Endothelial cell of umbilical vein (primary cell): ENCODE results near the gene TMEM234. TPM values are rescaled to one million over a fixed set of nuclear protein-coding genes. Genes with fewer than 3 reads are reported as not detected.

Source experiments
- BruUV-seq: library from RNA; stranded (reverse); fragments of 400-500 nt; replicated peaks from 2 replicates; lab custom pipeline; 2021; lab: Mats Ljungman, UMichigan
- CTCF ChIA-PET: fragments of 300-600, 350-600 bp; sonication (Branson Sonifier 250); formaldehyde crosslinking; loops from one replicate; lab custom pipeline; 2021; ENCODE audit warnings: antibody characterized with exemption, inconsistent platforms; lab: Charles Lee
- POLR2A ChIA-PET: fragments of 300-600, 350-600 bp; sonication (Branson Sonifier 250); formaldehyde crosslinking; loops from one replicate; lab custom pipeline; 2021; ENCODE audit warnings: antibody characterized with exemption, inconsistent platforms; lab: Charles Lee
- DNase-seq: peaks from one replicate; pipeline ENCODE4 v3.0.0-alpha.2; 2011; ENCODE audit warnings: low read depth, low spot score
- FAIRE-seq: peaks from 2 replicates; lab custom pipeline; 2011; peaks lifted over from hg19 to GRCh38; lab: Jason Lieb, UNC
- H2AFZ ChIP-seq: 2 replicates; pipeline ENCODE4 v1.6.0; 2012; ENCODE audit warnings: low read depth, low read length, control low read depth, inconsistent platforms
- H3K27ac ChIP-seq: 2 replicates; pipeline ENCODE4 v1.5.1; 2011; ENCODE audit warnings: low read depth, mild to moderate bottlenecking, control low read depth, low read length, moderate library complexity; ENCODE audit not compliant: insufficient read depth
- H3K27me3 ChIP-seq, 2 experiments: 2 replicates each; pipeline versions ENCODE4 v1.6.0 to v1.6.1; 2011; ENCODE audit warnings: low read length in 2 of 2, mixed read lengths in 1 of 2; ENCODE audit not compliant: control insufficient read depth in 2 of 2, insufficient read depth in 2 of 2
- H3K36me3 ChIP-seq, 2 experiments: 2 replicates in 1 of 2; 3 replicates in 1 of 2; pipeline ENCODE4 v1.5.1; 2011; ENCODE audit warnings: low read length in 2 of 2, mild to moderate bottlenecking in 1 of 2, moderate library complexity in 1 of 2; ENCODE audit not compliant: control insufficient read depth in 2 of 2, insufficient read depth in 2 of 2; ENCODE audit errors: extremely low read depth in 1 of 2
- H3K4me1 ChIP-seq: 3 replicates; pipeline ENCODE4 v1.5.1; 2011; ENCODE audit warnings: mild to moderate bottlenecking, low read length; ENCODE audit not compliant: control insufficient read depth, insufficient read depth; ENCODE audit errors: extremely low read depth
- H3K4me2 ChIP-seq: 2 replicates; pipeline ENCODE4 v1.6.1; 2011; ENCODE audit warnings: low read length, control low read depth, mixed read lengths; ENCODE audit not compliant: insufficient read depth
- H3K4me3 ChIP-seq, 3 experiments: fragments of 200-600 bp in 1 of 3; sonication (generic), shearing (Covaris generic) in 1 of 3; replicated peaks in 1 of 3; 2 replicates each; pipeline ENCODE4 v1.5.1; 2011 to 2016; ENCODE audit warnings: control low read depth in 3 of 3, low read length in 3 of 3, mild to moderate bottlenecking in 2 of 3, inconsistent platforms in 1 of 3, low read depth in 1 of 3, moderate library complexity in 1 of 3; ENCODE audit not compliant: insufficient read depth in 1 of 3
- H3K79me2 ChIP-seq: 2 replicates; pipeline ENCODE4 v1.6.0; 2012; ENCODE audit warnings: low read length, inconsistent platforms; ENCODE audit not compliant: control insufficient read depth, insufficient read depth
- H3K9ac ChIP-seq: replicated peaks from 2 replicates; pipeline ENCODE3; 2011; ENCODE audit warnings: low read length, control low read depth; ENCODE audit not compliant: insufficient read depth; ENCODE audit errors: extremely low read depth
- H3K9me1 ChIP-seq: replicated peaks from 3 replicates; pipeline ENCODE4 v1.6.0; 2011; ENCODE audit warnings: mild to moderate bottlenecking, low read length; ENCODE audit not compliant: control insufficient read depth, insufficient read depth; ENCODE audit errors: extremely low read depth
- H3K9me3 ChIP-seq: replicated peaks from 2 replicates; pipeline ENCODE4 v1.5.1; 2012; ENCODE audit warnings: low read length, inconsistent platforms; ENCODE audit not compliant: control insufficient read depth, insufficient read depth
- H4K20me1 ChIP-seq: replicated peaks from 2 replicates; pipeline ENCODE3; 2011; ENCODE audit warnings: mild to moderate bottlenecking, low read length; ENCODE audit not compliant: control insufficient read depth, insufficient read depth; ENCODE audit errors: extremely low read depth
- CTCF ChIP-seq, 2 donors: IDR thresholded peaks; 1 replicate in 1 of 2; 2 replicates in 1 of 2; pipeline ENCODE4 v1.5.1; 2011; ENCODE audit warnings: low read length in 2 of 2, mild to moderate bottlenecking in 2 of 2, moderate library complexity in 2 of 2, control low read depth in 1 of 2, inconsistent platforms in 1 of 2, low read depth in 1 of 2; ENCODE audit not compliant: insufficient read depth in 1 of 2; ENCODE audit errors: extremely low read depth in 1 of 2
- EZH2 ChIP-seq: IDR thresholded peaks from 2 replicates; pipeline ENCODE4 v1.6.1; 2012; ENCODE audit warnings: borderline replicate concordance, low read depth, mild to moderate bottlenecking, moderate library complexity, low read length, inconsistent platforms; ENCODE audit not compliant: severe bottlenecking
- FOS ChIP-seq: IDR thresholded peaks from 2 replicates; pipeline ENCODE4 v1.6.1; 2011; ENCODE audit warnings: mild to moderate bottlenecking, low read length, moderate library complexity, borderline replicate concordance; ENCODE audit not compliant: insufficient read depth
- GATA2 ChIP-seq: IDR thresholded peaks from 2 replicates; pipeline ENCODE4 v1.7.0; 2011; ENCODE audit warnings: low read depth, mild to moderate bottlenecking, moderate library complexity, mixed read lengths, low read length; ENCODE audit not compliant: insufficient read length, insufficient read depth
- JUN ChIP-seq: IDR thresholded peaks from 2 replicates; pipeline ENCODE4 v1.6.1; 2011; ENCODE audit warnings: borderline replicate concordance, low read depth; ENCODE audit not compliant: insufficient read length, insufficient read depth
- MAX ChIP-seq: IDR thresholded peaks from 2 replicates; pipeline ENCODE4 v1.6.1; 2011; ENCODE audit not compliant: insufficient read depth, insufficient read length
- MYC ChIP-seq: IDR thresholded peaks from one replicate; pipeline ENCODE4 v1.6.1; 2011; ENCODE audit warnings: mild to moderate bottlenecking, low read depth, low read length
- POLR2A ChIP-seq: IDR thresholded peaks from 2 replicates; pipeline ENCODE4 v1.6.1; 2012; ENCODE audit warnings: low read depth, mild to moderate bottlenecking, control low read depth, low read length
- POLR2AphosphoS5 ChIP-seq: IDR thresholded peaks from 2 replicates; pipeline ENCODE4 v1.6.1; 2012; ENCODE audit warnings: low read depth, mild to moderate bottlenecking, control low read depth, low read length, moderate library complexity; ENCODE audit not compliant: insufficient read depth
- dilution Hi-C: fragments of 300-500 bp; cut with MboI; formaldehyde crosslinking; loops from one replicate; pipeline ENCODE4 v1.15.0; 2019; ENCODE audit warnings: low sequenced_read_pairs; ENCODE audit not compliant: extremely low pct_ligation_motif_present
- intact Hi-C: fragments of 100-400 bp; cut with micrococcal nuclease; formaldehyde crosslinking; loops from one replicate; pipeline ENCODE4 v1.10.0; 2022
- polyA plus RNA-seq, 4 experiments: library from polyadenylated mRNA; depleted of rRNA in 3 of 4; stranded (reverse) in 3 of 4; unstranded in 1 of 4; fragments of >200 nt; gene quantifications; 2 replicates each; pipeline versions ENCODE4 v1.2.1 to v1.2.3, GENCODE V29; 2011 to 2012; ENCODE audit warnings: missing spikeins in 1 of 4
- total RNA-seq: library from RNA; stranded (reverse); gene quantifications from 2 replicates; pipeline ENCODE4 v1.2.3, GENCODE V29; 2021

TMEM234 gene
- total and polyA plus RNA-seq, 2 donors (not counting 3 experiments of a cell fraction or from before 2014, with no cell fraction given) = 20.7 to 21.3 TPM

- H3K9me3 ChIP-seq = no peaks in the 10 kb centered on the region
- H4K20me1 ChIP-seq = no peaks in the 10 kb centered on the region
- peak overlapping the region; percentile 34 for H2AFZ ChIP-seq
- peak overlapping the region; percentile 53 to 90 (median 89) for H3K4me3 ChIP-seq
- BruUV-seq = TSS peak; percentile 36
- H3K9ac ChIP-seq = peak overlapping the region; percentile 95
- H3K9me1 ChIP-seq = no peaks in the 10 kb centered on the region
- H3K79me2 ChIP-seq = peaks cover 45% of the 10 kb centered on the region
- FAIRE-seq = peak; percentile 71
- H3K27me3 ChIP-seq = no peaks in the 10 kb centered on the region
- ChIA-PET CTCF (interaction anchor here (1.1 to 2.3 kb wide), 3 partner anchors 36 to 105 kb away, joined by 4 to 13 read pairs (median 6); partner anchors contain the start of gene KPNA6), POLR2A (interaction anchor here (0.6 to 2.5 kb wide), 4 partner anchors 14 to 72 kb away, joined by 3 to 9 read pairs (median 4); partner anchors contain the start of genes CCDC28B and KPNA6)
- H3K36me3 ChIP-seq = peaks cover 10 to 12% of the 10 kb centered on the region in 2 experiments
- TF ChIP-seq EZH2 = no peak
- TF ChIP-seq POLR2A = no peak
- TF ChIP-seq MYC = no peak
- TF ChIP-seq JUN = no peak
- no peak for TF ChIP-seq CTCF (IDR thresholded peaks at IDR 0.05; ENCODE audit: extremely low read depth in 1 of 2, insufficient read depth in 1 of 2, low read depth in 1 of 2, low read length in 2 of 2)
- TF ChIP-seq MAX = no peak
- no peak for TF ChIP-seq POLR2AphosphoS5
- TF ChIP-seq FOS = no peak
- TF ChIP-seq GATA2 = no peak
- intact Hi-C loops = loop anchor here (1.0 to 2.0 kb wide), 2 partner anchors 20 to 108 kb away; partner anchors contain the start of genes CCDC28B and TMEM39B
- peak overlapping the region; percentile 88 for H3K27ac ChIP-seq
- H3K4me1 ChIP-seq = peaks cover 22% of the 10 kb centered on the region
- peak overlapping the region; percentile 96 for H3K4me2 ChIP-seq
- no peak for DNase-seq
- dilution Hi-C loops = no loop called here
Observed at GRCh38 chr1:32180186-32181060, 41.7 kb downstream of the TMEM234 start.
